ENCODE measurements around the gene GADL1.

Gene GADL1

DNA sequence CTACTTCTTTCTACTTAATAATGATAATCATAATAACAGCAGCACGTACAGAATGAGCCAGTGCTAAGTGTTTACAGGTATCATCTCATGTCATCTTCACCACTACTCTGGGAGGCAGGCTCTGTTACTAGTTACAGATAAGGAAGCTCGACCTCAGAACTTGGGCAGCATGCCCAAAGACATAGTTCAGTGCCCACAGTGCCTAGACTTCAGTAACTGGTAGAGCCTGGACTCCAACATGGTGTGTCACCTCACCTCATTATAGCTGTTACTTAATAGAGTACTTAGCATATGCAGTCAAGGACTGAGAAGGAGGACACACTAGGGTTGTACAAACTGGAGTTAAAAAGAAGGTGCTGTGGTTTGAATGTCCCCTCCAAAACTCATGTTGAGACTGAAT, 7.6 kb downstream of the GADL1 start:
- Histone ChIP-seq H3K9me3 (ENCODE audit: control extremely low read depth in 1 of 5, control insufficient read depth in 4 of 5, insufficient read depth in 2 of 5, low read depth in 1 of 5, low read length in 4 of 5) (peaks cover 0 to 11% (median 2%) of the 10 kb centered on the region in 5 experiments), H3K4me3 (ENCODE audit: control insufficient read depth in 1 of 7, extremely low read depth in 1 of 7, insufficient read depth in 4 of 7, low read depth in 2 of 7, low read length in 6 of 7) (no peak overlapping the region), H3K36me3 (ENCODE audit: control insufficient read depth in 4 of 4, insufficient read depth in 4 of 4, low read length in 3 of 4) (no peaks in the 10 kb centered on the region), H3K27ac (ENCODE audit: insufficient read depth in 1 of 2, low read depth in 1 of 2, low read length in 2 of 2, poor library complexity in 1 of 2, severe bottlenecking in 2 of 2) (no peak overlapping the region), H3K4me1 (ENCODE audit: control extremely low read depth in 1 of 4, control insufficient read depth in 4 of 4, insufficient read depth in 4 of 4, low read length in 3 of 4) (peaks cover 0 to 4% (median 0%) of the 10 kb centered on the region in 4 experiments), H3K27me3 (replicated peaks in 2 of 5; ENCODE audit: control insufficient read depth in 4 of 5, insufficient read depth in 5 of 5, low read length in 4 of 5) (peaks cover 0 to 9% (median 0%) of the 10 kb centered on the region in 5 experiments)
- 100% methylated on average over 2 of the region's 2 CpGs for WGBS (ENCODE audit: insufficient coverage)
- CTCF ChIA-PET, result no interaction called here
- DNase-seq, result no peak
- POLR2A ChIA-PET, result no interaction called here

DNA sequence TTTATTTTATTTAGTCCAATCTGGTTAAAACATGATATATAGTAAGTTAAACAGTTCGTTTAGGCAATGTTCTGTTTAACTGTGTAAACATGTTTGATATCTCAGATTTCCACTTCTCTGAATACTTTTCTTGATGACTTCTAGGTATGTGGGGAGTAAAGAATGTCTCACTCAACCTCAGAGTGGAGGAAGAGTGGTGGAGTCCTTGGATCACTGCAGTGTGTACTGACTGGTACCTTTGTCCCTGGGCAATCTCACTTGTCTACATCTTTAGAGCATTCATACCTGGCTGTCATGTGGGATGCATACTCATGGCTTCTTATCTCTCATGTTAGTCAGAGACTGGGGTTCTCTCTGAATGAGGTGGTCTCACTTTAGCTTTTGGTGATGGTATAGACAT, 15.6 kb downstream of the GADL1 start:
- no peak for DNase-seq
- Histone ChIP-seq H3K4me3 (ENCODE audit: control insufficient read depth in 1 of 7, extremely low read depth in 1 of 7, insufficient read depth in 4 of 7, low read depth in 2 of 7, low read length in 6 of 7) (no peak overlapping the region), H3K36me3 (ENCODE audit: control insufficient read depth in 4 of 4, insufficient read depth in 4 of 4, low read length in 3 of 4) (no peaks in the 10 kb centered on the region), H3K4me1 (ENCODE audit: control extremely low read depth in 1 of 4, control insufficient read depth in 4 of 4, insufficient read depth in 4 of 4, low read length in 3 of 4) (no peaks in the 10 kb centered on the region), H3K27me3 (replicated peaks in 2 of 5; ENCODE audit: control insufficient read depth in 4 of 5, insufficient read depth in 5 of 5, low read length in 4 of 5) (peaks cover 0 to 2% (median 0%) of the 10 kb centered on the region in 5 experiments), H3K9me3 (ENCODE audit: control extremely low read depth in 1 of 5, control insufficient read depth in 4 of 5, insufficient read depth in 2 of 5, low read depth in 1 of 5, low read length in 4 of 5) (peaks cover 0 to 3% (median 0%) of the 10 kb centered on the region in 5 experiments), H3K27ac (ENCODE audit: insufficient read depth in 1 of 2, low read depth in 1 of 2, low read length in 2 of 2, poor library complexity in 1 of 2, severe bottlenecking in 2 of 2) (no peak overlapping the region)
- ChIA-PET CTCF (interaction anchor here (0.6 kb wide), 1 partner anchor 46 kb away, joined by 3 read pairs; no protein-coding TSS in a partner anchor), POLR2A (no interaction called here)
- no CpG with 5 or more reads among the region's 1 CpG for WGBS (ENCODE audit: insufficient coverage)

DNA sequence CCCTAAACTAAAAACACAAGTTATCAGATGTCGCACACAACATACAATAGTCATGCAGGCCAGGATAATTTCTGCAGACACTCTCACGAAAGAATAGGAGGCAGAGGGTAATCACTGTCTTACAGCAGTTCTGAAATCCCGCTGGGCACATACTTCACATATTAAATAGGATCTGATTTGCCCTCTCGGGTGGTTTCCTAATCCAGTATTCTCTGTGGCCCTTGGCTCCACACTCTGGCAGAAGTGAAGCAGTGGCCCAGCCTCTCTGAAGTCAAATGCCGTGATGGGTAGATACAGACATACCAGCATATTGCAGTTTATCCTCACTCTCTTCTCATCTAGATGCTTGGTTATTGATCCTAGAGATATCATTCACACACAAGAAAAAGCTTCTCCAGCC, 19.0 kb downstream of the GADL1 start:
- Histone ChIP-seq H3K27me3 (replicated peaks in 2 of 5; ENCODE audit: control insufficient read depth in 4 of 5, insufficient read depth in 5 of 5, low read length in 4 of 5) (peaks cover 0 to 2% (median 0%) of the 10 kb centered on the region in 5 experiments), H3K9me3 (ENCODE audit: control extremely low read depth in 1 of 5, control insufficient read depth in 4 of 5, insufficient read depth in 2 of 5, low read depth in 1 of 5, low read length in 4 of 5) (peaks cover 0 to 3% (median 0%) of the 10 kb centered on the region in 5 experiments), H3K27ac (ENCODE audit: insufficient read depth in 1 of 2, low read depth in 1 of 2, low read length in 2 of 2, poor library complexity in 1 of 2, severe bottlenecking in 2 of 2) (no peak overlapping the region), H3K4me1 (ENCODE audit: control extremely low read depth in 1 of 4, control insufficient read depth in 4 of 4, insufficient read depth in 4 of 4, low read length in 3 of 4) (no peaks in the 10 kb centered on the region), H3K36me3 (ENCODE audit: control insufficient read depth in 4 of 4, insufficient read depth in 4 of 4, low read length in 3 of 4) (no peaks in the 10 kb centered on the region), H3K4me3 (ENCODE audit: control insufficient read depth in 1 of 7, extremely low read depth in 1 of 7, insufficient read depth in 4 of 7, low read depth in 2 of 7, low read length in 6 of 7) (no peak overlapping the region)
- CTCF ChIA-PET, result interaction anchor here (0.8 kb wide), 1 partner anchor 85 kb away, joined by 3 read pairs; no protein-coding TSS in a partner anchor
- DNase-seq, result no peak
- POLR2A ChIA-PET, result no interaction called here
- 95% methylated on average over 5 of the region's 5 CpGs for WGBS (ENCODE audit: insufficient coverage)

DNA sequence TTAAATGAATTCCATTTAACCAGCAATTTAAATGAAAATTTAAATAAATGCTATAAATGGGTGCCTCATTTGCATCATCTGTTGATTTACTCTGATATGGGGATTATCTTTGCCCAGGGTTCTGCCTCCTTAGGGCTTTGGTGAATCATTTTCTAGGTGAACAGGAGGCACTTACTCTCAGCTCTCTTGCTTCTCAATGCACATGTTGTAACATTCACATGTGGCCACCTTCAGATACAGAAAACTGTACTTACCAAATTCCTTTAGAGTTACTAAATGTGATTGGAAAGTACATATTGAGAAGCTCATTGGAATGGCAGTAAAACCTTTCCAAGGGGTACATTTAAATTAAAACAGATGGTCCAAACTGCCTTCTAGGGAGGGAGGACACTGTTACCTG, 20.8 kb downstream of the GADL1 start:
- Histone ChIP-seq H3K4me3 (ENCODE audit: control insufficient read depth in 1 of 7, extremely low read depth in 1 of 7, insufficient read depth in 4 of 7, low read depth in 2 of 7, low read length in 6 of 7) (no peak overlapping the region), H3K9me3 (ENCODE audit: control extremely low read depth in 1 of 5, control insufficient read depth in 4 of 5, insufficient read depth in 2 of 5, low read depth in 1 of 5, low read length in 4 of 5) (no peaks in the 10 kb centered on the region), H3K27ac (ENCODE audit: insufficient read depth in 1 of 2, low read depth in 1 of 2, low read length in 2 of 2, poor library complexity in 1 of 2, severe bottlenecking in 2 of 2) (no peak overlapping the region), H3K4me1 (ENCODE audit: control extremely low read depth in 1 of 4, control insufficient read depth in 4 of 4, insufficient read depth in 4 of 4, low read length in 3 of 4) (no peaks in the 10 kb centered on the region), H3K36me3 (ENCODE audit: control insufficient read depth in 4 of 4, insufficient read depth in 4 of 4, low read length in 3 of 4) (no peaks in the 10 kb centered on the region), H3K27me3 (replicated peaks in 2 of 5; ENCODE audit: control insufficient read depth in 4 of 5, insufficient read depth in 5 of 5, low read length in 4 of 5) (peaks cover 0 to 2% (median 0%) of the 10 kb centered on the region in 5 experiments)
- DNase-seq, result no peak
- POLR2A ChIA-PET, result no interaction called here
- CTCF ChIA-PET, result no interaction called here

DNA sequence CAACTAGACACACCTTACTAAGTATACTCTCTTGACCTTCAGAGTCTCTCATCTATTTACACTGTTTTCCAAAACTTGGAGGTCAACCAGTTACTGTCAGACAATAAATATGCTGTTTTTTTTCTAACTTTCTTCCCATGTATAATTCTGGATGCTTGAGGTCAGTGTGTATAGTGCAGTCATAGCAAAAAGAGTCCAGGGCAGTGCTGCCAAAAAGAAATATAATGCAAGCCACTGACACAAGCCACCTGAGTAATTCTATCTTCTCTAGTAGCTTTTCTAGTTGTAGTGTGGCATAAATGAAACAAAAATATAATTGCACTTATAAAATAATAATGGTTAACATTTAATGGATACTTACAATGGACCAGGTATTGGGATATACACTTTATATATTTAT, 21.6 kb downstream of the GADL1 start:
- Histone ChIP-seq H3K27me3 (replicated peaks in 2 of 5; ENCODE audit: control insufficient read depth in 4 of 5, insufficient read depth in 5 of 5, low read length in 4 of 5) (peaks cover 0 to 2% (median 0%) of the 10 kb centered on the region in 5 experiments), H3K9me3 (ENCODE audit: control extremely low read depth in 1 of 5, control insufficient read depth in 4 of 5, insufficient read depth in 2 of 5, low read depth in 1 of 5, low read length in 4 of 5) (no peaks in the 10 kb centered on the region), H3K4me3 (ENCODE audit: control insufficient read depth in 1 of 7, extremely low read depth in 1 of 7, insufficient read depth in 4 of 7, low read depth in 2 of 7, low read length in 6 of 7) (no peak overlapping the region), H3K27ac (ENCODE audit: insufficient read depth in 1 of 2, low read depth in 1 of 2, low read length in 2 of 2, poor library complexity in 1 of 2, severe bottlenecking in 2 of 2) (no peak overlapping the region), H3K36me3 (ENCODE audit: control insufficient read depth in 4 of 4, insufficient read depth in 4 of 4, low read length in 3 of 4) (no peaks in the 10 kb centered on the region), H3K4me1 (ENCODE audit: control extremely low read depth in 1 of 4, control insufficient read depth in 4 of 4, insufficient read depth in 4 of 4, low read length in 3 of 4) (no peaks in the 10 kb centered on the region)
- ChIA-PET CTCF (no interaction called here), POLR2A (no interaction called here)
- no peak for DNase-seq

DNA sequence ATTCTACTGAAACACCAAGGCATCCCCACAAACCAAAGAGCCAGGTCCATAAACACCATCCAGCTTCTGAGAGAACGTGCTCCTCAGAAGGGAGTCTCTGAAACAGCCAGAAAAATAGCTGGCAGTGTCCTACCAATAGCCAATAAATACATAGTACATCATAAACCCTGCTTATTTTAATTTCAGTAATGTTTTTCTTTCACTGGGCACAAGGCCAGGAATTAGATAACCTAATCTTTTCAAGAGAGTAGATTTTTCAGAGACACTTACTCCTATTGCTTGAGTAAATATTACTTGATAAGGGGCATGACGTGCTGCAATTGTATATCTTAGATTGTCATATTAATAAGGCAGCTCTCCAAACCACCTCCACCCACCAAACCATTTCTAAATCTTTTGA, 22.7 kb downstream of the GADL1 start:
- no peak overlapping the region for H3K27ac ChIP-seq (ENCODE audit: insufficient read depth in 1 of 2, low read depth in 1 of 2, low read length in 2 of 2, poor library complexity in 1 of 2, severe bottlenecking in 2 of 2)
- H3K4me3 ChIP-seq (ENCODE audit: control insufficient read depth in 1 of 7, extremely low read depth in 1 of 7, insufficient read depth in 4 of 7, low read depth in 2 of 7, low read length in 6 of 7), result no peak overlapping the region
- no CpG with 5 or more reads among the region's 2 CpGs for WGBS (ENCODE audit: insufficient coverage)
- ChIA-PET CTCF (no interaction called here), POLR2A (no interaction called here)
- peaks cover 0 to 2% (median 0%) of the 10 kb centered on the region in 5 experiments for H3K27me3 ChIP-seq (replicated peaks in 2 of 5; ENCODE audit: control insufficient read depth in 4 of 5, insufficient read depth in 5 of 5, low read length in 4 of 5)
- no peaks in the 10 kb centered on the region for H3K9me3 ChIP-seq (ENCODE audit: control extremely low read depth in 1 of 5, control insufficient read depth in 4 of 5, insufficient read depth in 2 of 5, low read depth in 1 of 5, low read length in 4 of 5)
- no peak for DNase-seq
- no peaks in the 10 kb centered on the region for H3K4me1 ChIP-seq (ENCODE audit: control extremely low read depth in 1 of 4, control insufficient read depth in 4 of 4, insufficient read depth in 4 of 4, low read length in 3 of 4)
- no peaks in the 10 kb centered on the region for H3K36me3 ChIP-seq (ENCODE audit: control insufficient read depth in 4 of 4, insufficient read depth in 4 of 4, low read length in 3 of 4)

DNA sequence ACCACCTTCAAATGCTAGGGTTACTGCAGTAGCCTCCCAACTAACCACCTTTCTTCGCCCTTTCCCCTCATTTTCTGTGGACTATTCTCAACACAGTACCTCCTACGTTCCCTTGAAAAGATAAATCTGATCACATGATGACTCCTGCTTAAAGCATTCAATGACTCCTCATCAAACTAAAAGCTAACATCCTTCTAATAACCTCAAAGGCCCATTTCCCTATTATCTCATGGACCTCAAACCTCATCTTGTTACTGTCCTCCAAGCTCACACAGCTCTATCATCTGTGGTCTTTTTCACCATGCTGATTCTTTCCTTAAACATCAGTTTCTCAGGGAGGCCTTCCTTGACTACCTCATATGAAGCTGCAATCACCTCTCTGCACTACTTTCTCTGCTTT, 29.6 kb downstream of the GADL1 start:
- no peaks in the 10 kb centered on the region for H3K36me3 ChIP-seq (ENCODE audit: control insufficient read depth in 4 of 4, insufficient read depth in 4 of 4, low read length in 3 of 4)
- H3K4me1 ChIP-seq (ENCODE audit: control extremely low read depth in 1 of 4, control insufficient read depth in 4 of 4, insufficient read depth in 4 of 4, low read length in 3 of 4), result no peaks in the 10 kb centered on the region
- H3K27ac ChIP-seq (ENCODE audit: insufficient read depth in 1 of 2, low read depth in 1 of 2, low read length in 2 of 2, poor library complexity in 1 of 2, severe bottlenecking in 2 of 2), result no peak overlapping the region
- H3K4me3 ChIP-seq (ENCODE audit: control insufficient read depth in 1 of 7, extremely low read depth in 1 of 7, insufficient read depth in 4 of 7, low read depth in 2 of 7, low read length in 6 of 7), result no peak overlapping the region
- no peaks in the 10 kb centered on the region for H3K9me3 ChIP-seq (ENCODE audit: control extremely low read depth in 1 of 5, control insufficient read depth in 4 of 5, insufficient read depth in 2 of 5, low read depth in 1 of 5, low read length in 4 of 5)
- DNase-seq, result no peak
- 90% methylated on average over 2 of the region's 2 CpGs for WGBS (ENCODE audit: insufficient coverage)
- ChIA-PET CTCF (no interaction called here), POLR2A (no interaction called here)
- H3K27me3 ChIP-seq (replicated peaks in 2 of 5; ENCODE audit: control insufficient read depth in 4 of 5, insufficient read depth in 5 of 5, low read length in 4 of 5), result no peaks in the 10 kb centered on the region

Data from common myeloid progenitor, CD34-positive (primary cell).